Liver (tissue), 9 donors: ENCODE data around the gene TMEM119. TPM values are rescaled to one million over a fixed set of nuclear protein-coding genes. Genes with fewer than 3 reads are reported as not detected.

ENCODE experiments used
- DNase-seq: peaks from one replicate; pipeline ENCODE4 v3.0.0-alpha.2; 2017; ENCODE audit warnings: low spot score
- H3K27ac ChIP-seq, 2 donors: one replicate each; pipeline ENCODE4 v1.7.0; 2013; ENCODE audit warnings: inconsistent platforms in 2 of 2, low read length in 2 of 2, control low read depth in 1 of 2, low read depth in 1 of 2, mild to moderate bottlenecking in 1 of 2
- H3K27me3 ChIP-seq, 4 donors: one replicate each; pipeline versions ENCODE4 v1.6.1 to v1.7.0; 2013; ENCODE audit warnings: low read length in 3 of 4, inconsistent platforms in 1 of 4, mild to moderate bottlenecking in 1 of 4, moderate library complexity in 1 of 4; ENCODE audit not compliant: control insufficient read depth in 4 of 4, insufficient read depth in 4 of 4
- H3K36me3 ChIP-seq, 4 donors: one replicate each; pipeline versions ENCODE4 v1.6.1 to v1.7.0; 2013; ENCODE audit warnings: low read length in 3 of 4, mild to moderate bottlenecking in 3 of 4, low read depth in 1 of 4, moderate library complexity in 1 of 4; ENCODE audit not compliant: control insufficient read depth in 4 of 4, insufficient read depth in 3 of 4
- H3K4me1 ChIP-seq, 4 donors: one replicate each; pipeline versions ENCODE4 v1.6.1 to v1.7.0; 2013; ENCODE audit warnings: low read length in 3 of 4, mild to moderate bottlenecking in 3 of 4, moderate library complexity in 1 of 4; ENCODE audit not compliant: control insufficient read depth in 4 of 4, insufficient read depth in 4 of 4
- H3K4me3 ChIP-seq, 3 donors: one replicate each; pipeline versions ENCODE4 v1.6.1 to v1.7.0; 2013; ENCODE audit warnings: low read length in 3 of 3, control low read depth in 1 of 3, low read depth in 1 of 3, mild to moderate bottlenecking in 1 of 3
- H3K9ac ChIP-seq, 2 donors: one replicate each; pipeline ENCODE4 v1.7.0; 2013; ENCODE audit warnings: low read length in 2 of 2, mild to moderate bottlenecking in 2 of 2, moderate library complexity in 2 of 2, control low read depth in 1 of 2, low read depth in 1 of 2
- H3K9me3 ChIP-seq, 4 donors: one replicate each; pipeline versions ENCODE4 v1.6.1 to v1.7.0; 2013; ENCODE audit warnings: low read length in 3 of 4; ENCODE audit not compliant: control insufficient read depth in 4 of 4
- ATF3 ChIP-seq: IDR thresholded peaks from 2 replicates; pipeline ENCODE4 v1.6.1; 2016; ENCODE audit warnings: antibody characterized with exemption
- EGR1 ChIP-seq, 2 donors: IDR thresholded peaks; 2 replicates each; pipeline ENCODE4 v1.6.1; 2016 to 2018; ENCODE audit warnings: antibody characterized with exemption in 2 of 2, low read depth in 2 of 2
- FOXA1 ChIP-seq: IDR thresholded peaks from 2 replicates; pipeline ENCODE4 v1.6.1; 2016; ENCODE audit warnings: antibody characterized with exemption
- FOXA2 ChIP-seq: IDR thresholded peaks from 2 replicates; pipeline ENCODE4 v1.6.1; 2016; ENCODE audit warnings: antibody characterized with exemption
- GABPA ChIP-seq, 2 donors: IDR thresholded peaks in 1 of 2; conservative IDR thresholded peaks in 1 of 2; 2 replicates each; pipeline ENCODE4 v1.6.1; 2016; ENCODE audit warnings: antibody characterized with exemption in 2 of 2, mild to moderate bottlenecking in 1 of 2, moderate library complexity in 1 of 2
- HNF4A ChIP-seq, 2 donors: conservative IDR thresholded peaks; 2 replicates each; pipeline ENCODE4 v1.6.1; 2016; ENCODE audit warnings: antibody characterized with exemption in 2 of 2, mild to moderate bottlenecking in 2 of 2
- HNF4G ChIP-seq: IDR thresholded peaks from 2 replicates; pipeline ENCODE4 v1.6.1; 2016; ENCODE audit warnings: antibody characterized with exemption
- JUND ChIP-seq, 2 donors: IDR thresholded peaks; 2 replicates each; pipeline ENCODE4 v1.6.1; 2016; ENCODE audit warnings: antibody characterized with exemption in 2 of 2
- MAX ChIP-seq: IDR thresholded peaks from 2 replicates; pipeline ENCODE4 v1.6.1; 2016; ENCODE audit warnings: antibody characterized with exemption
- NR2F2 ChIP-seq: IDR thresholded peaks from 2 replicates; pipeline ENCODE4 v1.6.1; 2016; ENCODE audit warnings: antibody characterized with exemption
- RAD21 ChIP-seq, 2 donors: IDR thresholded peaks; 2 replicates each; pipeline ENCODE4 v1.6.1; 2016; ENCODE audit warnings: antibody characterized with exemption in 2 of 2, mild to moderate bottlenecking in 2 of 2
- REST ChIP-seq: IDR thresholded peaks from 2 replicates; pipeline ENCODE4 v1.6.1; 2016; ENCODE audit warnings: antibody characterized with exemption, mild to moderate bottlenecking
- RXRA ChIP-seq, 2 donors: IDR thresholded peaks; 2 replicates each; pipeline ENCODE4 v1.6.1; 2017 to 2018; ENCODE audit warnings: antibody characterized with exemption in 2 of 2, mild to moderate bottlenecking in 1 of 2
- SP1 ChIP-seq: IDR thresholded peaks from 2 replicates; pipeline ENCODE4 v1.6.1; 2018; ENCODE audit warnings: antibody characterized with exemption, mild to moderate bottlenecking
- TAF1 ChIP-seq: conservative IDR thresholded peaks from 2 replicates; pipeline ENCODE4 v1.6.1; 2016; ENCODE audit warnings: antibody characterized with exemption, mild to moderate bottlenecking
- YY1 ChIP-seq: IDR thresholded peaks from 2 replicates; pipeline ENCODE4 v1.6.1; 2016; ENCODE audit warnings: antibody characterized with exemption, mild to moderate bottlenecking
- ZBTB33 ChIP-seq: IDR thresholded peaks from 2 replicates; pipeline ENCODE4 v1.6.1; 2016; ENCODE audit warnings: antibody characterized with exemption
- WGBS: extraction: QIAGEN DNeasy Blood & Tissue Kit; methylation state at CpG from one replicate; pipeline ENCODE4 v1.1.7; 2013; 5-methylcytosine and 5-hydroxymethylcytosine counted together
- polyA plus RNA-seq, 2 donors: library from polyadenylated mRNA; stranded (reverse) in 1 of 2; unstranded in 1 of 2; fragments of 200-250 nt in 1 of 2; fragments of >200 nt in 1 of 2; fragmentation: Nextera tagmentation in 1 of 2; extraction: Ambion mirVana in 1 of 2; gene quantifications; one replicate each; pipeline versions ENCODE4 v1.2.1 to v1.2.3, GENCODE V29; 2013 to 2015
- total RNA-seq, 2 donors: library from RNA; depleted of rRNA; stranded (reverse); fragments of >200 nt; gene quantifications; one replicate each; pipeline ENCODE4 v1.2.3, GENCODE V29; 2014
- TF ChIP-seq, protein P1 (sequence below): fragments of 150-350 bp; IDR thresholded peaks from 2 replicates; pipeline ENCODE4 v1.5.1; 2017; ENCODE audit warnings: improper control_type of control experiment, low read depth, low read length; ENCODE audit not compliant: missing input control
- donor health status: healthy.
- donor health status: healthy.
- donor health status: healthy.
- donor health status: healthy.
- donor health status: healthy.

Gene TMEM119
- total and polyA plus RNA-seq, 4 donors, result 0.14 to 2.6 (median 0.38) TPM

- Histone ChIP-seq H3K27me3 (no peaks in the 10 kb centered on the region), H3K36me3 (no peaks in the 10 kb centered on the region), H3K27ac (no peak overlapping the region), H3K9me3 (no peaks in the 10 kb centered on the region), H3K4me3 (no peak overlapping the region), H3K4me1 (no peaks in the 10 kb centered on the region), H3K9ac (no peak overlapping the region)
- DNase-seq, result no peak
- no peak for TF ChIP-seq TAF1
- TF ChIP-seq REST, result no peak
- no peak for TF ChIP-seq SP1
- TF ChIP-seq GABPA (IDR thresholded peaks at IDR 0.05 in 1 of 2, conservative IDR thresholded peaks at IDR 0.05 in 1 of 2), result no peak
- no peak for TF ChIP-seq FOXA1
- no peak for TF ChIP-seq FOXA2
- no peak for TF ChIP-seq JUND (IDR thresholded peaks at IDR 0.05)
- no peak for TF ChIP-seq RXRA (IDR thresholded peaks at IDR 0.05)
- 97% methylated on average over 10 of the region's 10 CpGs for WGBS
These were observed 3.5 kb downstream of the TMEM119 start for GRCh38 chr12:108594323-108594903.

DNA sequence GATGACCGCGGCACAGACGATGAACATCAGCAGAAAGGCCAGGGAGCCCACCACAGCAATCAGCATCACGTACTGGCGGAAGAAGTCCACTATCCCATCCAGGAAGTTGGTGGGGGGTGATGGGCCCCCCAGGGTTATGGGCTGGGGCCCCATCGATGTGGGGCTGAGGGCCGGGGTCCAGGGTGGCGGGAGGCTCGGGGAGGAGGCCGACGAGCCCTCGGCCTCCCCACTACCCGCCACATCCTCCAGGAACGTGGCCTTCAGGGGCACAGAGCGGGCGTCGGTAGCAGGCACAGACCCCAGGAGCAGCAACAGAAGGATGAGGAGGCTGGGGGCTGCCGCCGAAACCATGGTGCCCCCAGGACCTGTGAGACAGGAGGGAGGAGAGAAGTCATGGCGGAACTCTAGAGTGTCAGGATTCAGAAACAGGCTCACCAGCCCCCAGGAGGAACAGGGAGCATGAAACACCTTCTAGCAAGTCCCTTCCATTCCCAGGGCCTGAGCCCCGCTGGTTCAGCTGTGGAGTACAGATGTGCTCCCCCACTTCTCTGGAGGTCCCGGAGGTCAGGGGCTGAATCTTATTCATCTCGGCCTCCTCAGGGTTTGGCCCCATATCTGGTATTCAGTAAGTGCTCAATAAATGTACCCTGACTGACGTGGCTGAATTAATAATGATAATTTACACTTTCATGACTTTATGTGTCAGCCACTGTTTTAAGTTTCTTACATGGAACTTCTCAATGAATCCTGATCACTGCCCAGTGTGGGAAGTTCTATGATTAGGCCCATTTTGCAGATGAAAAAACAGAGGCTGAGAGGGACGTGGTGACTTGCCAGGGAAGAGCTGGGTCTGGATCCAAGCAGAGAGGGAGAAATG is 5.6 kb downstream of the TMEM119 start:
- Histone ChIP-seq H3K27ac (no peak overlapping the region), H3K9ac (no peak overlapping the region), H3K9me3 (no peaks in the 10 kb centered on the region), H3K27me3 (no peaks in the 10 kb centered on the region), H3K36me3 (no peaks in the 10 kb centered on the region), H3K4me3 (no peak overlapping the region), H3K4me1 (no peaks in the 10 kb centered on the region)
- TF ChIP-seq REST (no peak), NR2F2 (no peak), ATF3 (no peak), FOXA1 (no peak), SP1 (no peak), FOXA2 (no peak), GABPA (IDR thresholded peaks at IDR 0.05 in 1 of 2, conservative IDR thresholded peaks at IDR 0.05 in 1 of 2) (no peak), YY1 (no peak), MAX (no peak), TAF1 (no peak), HNF4A (conservative IDR thresholded peaks at IDR 0.05) (no peak), JUND (IDR thresholded peaks at IDR 0.05) (no peak), RXRA (IDR thresholded peaks at IDR 0.05) (no peak), ZBTB33 (no peak), RAD21 (IDR thresholded peaks at IDR 0.05) (no peak), HNF4G (no peak), EGR1 (IDR thresholded peaks at IDR 0.05; ENCODE audit: low read depth in 2 of 2) (no peak)
- TF ChIP-seq, protein P1, sequence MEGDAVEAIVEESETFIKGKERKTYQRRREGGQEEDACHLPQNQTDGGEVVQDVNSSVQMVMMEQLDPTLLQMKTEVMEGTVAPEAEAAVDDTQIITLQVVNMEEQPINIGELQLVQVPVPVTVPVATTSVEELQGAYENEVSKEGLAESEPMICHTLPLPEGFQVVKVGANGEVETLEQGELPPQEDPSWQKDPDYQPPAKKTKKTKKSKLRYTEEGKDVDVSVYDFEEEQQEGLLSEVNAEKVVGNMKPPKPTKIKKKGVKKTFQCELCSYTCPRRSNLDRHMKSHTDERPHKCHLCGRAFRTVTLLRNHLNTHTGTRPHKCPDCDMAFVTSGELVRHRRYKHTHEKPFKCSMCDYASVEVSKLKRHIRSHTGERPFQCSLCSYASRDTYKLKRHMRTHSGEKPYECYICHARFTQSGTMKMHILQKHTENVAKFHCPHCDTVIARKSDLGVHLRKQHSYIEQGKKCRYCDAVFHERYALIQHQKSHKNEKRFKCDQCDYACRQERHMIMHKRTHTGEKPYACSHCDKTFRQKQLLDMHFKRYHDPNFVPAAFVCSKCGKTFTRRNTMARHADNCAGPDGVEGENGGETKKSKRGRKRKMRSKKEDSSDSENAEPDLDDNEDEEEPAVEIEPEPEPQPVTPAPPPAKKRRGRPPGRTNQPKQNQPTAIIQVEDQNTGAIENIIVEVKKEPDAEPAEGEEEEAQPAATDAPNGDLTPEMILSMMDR, result no peak
- 95% methylated on average over 25 of the region's 25 CpGs for WGBS
- no peak for DNase-seq
